Measurements from ENCODE around the gene TPST2. TPM values are rescaled to one million over a fixed set of nuclear protein-coding genes. Genes with fewer than 3 reads are reported as not detected.

The TPST2 gene
- total and polyA plus RNA-seq, 2 donors (not counting 3 experiments of a cell fraction or from before 2014, with no cell fraction given), result 49.4 to 121 TPM

DNA sequence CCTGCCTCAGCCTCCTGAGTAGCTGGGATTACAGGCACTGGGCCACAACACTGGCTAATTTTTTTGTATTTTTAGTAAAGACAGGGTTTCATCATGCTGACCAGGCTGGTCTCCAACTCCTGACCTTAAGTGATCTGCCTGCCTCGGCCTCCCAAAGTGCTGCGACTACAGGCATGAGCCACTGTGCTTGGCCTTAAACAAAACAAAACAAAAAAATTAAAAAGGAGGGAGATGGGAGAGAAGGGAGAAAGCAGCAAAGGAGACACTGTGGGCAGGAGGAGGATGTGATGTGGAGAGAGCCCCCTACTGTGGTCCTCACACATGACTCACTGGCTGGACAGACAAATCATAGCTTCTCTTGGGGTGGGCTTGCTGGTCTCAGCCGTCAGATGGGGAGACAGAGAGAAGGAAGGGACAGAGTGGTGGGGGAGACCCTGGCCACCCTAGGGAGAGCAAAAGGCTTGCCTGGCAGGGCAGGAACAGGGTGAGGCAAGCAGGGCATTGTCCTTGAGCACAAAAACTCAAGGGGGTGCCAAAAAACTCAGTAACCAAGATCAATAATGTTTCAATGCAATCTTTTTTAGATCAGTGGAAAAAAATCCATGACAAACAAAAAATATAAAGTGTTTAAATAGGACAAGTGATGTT, 31.6 kb downstream of the TPST2 start:
- H3K9me3 ChIP-seq (replicated peaks; ENCODE audit: control insufficient read depth, insufficient read depth, low read length), result no peaks in the 10 kb centered on the region
- H3K4me2 ChIP-seq (ENCODE audit: insufficient read depth, low read length), result no peak overlapping the region
- no peak overlapping the region for H3K27ac ChIP-seq (ENCODE audit: insufficient read depth, low read depth, low read length)
- CTCF ChIA-PET, result interaction anchor here (1.8 kb wide), 1 partner anchor 12 kb away, joined by 5 read pairs; no protein-coding TSS in a partner anchor
- intact Hi-C loops (cut with micrococcal nuclease) (no loop called here), dilution Hi-C loops (cut with MboI; ENCODE audit: extremely low pct_ligation_motif_present, low sequenced_read_pairs) (no loop called here)
- POLR2A ChIA-PET, result no interaction called here
- no peaks in the 10 kb centered on the region for H3K27me3 ChIP-seq (ENCODE audit: control insufficient read depth in 2 of 2, insufficient read depth in 2 of 2, low read length in 2 of 2)
- no TSS peak for BruUV-seq (replicated peaks)
- DNase-seq (ENCODE audit: low read depth, low spot score) (no peak), FAIRE-seq (no peak)
- TF ChIP-seq EZH2 (IDR thresholded peaks at IDR 0.05; ENCODE audit: borderline replicate concordance, low read depth, low read length, severe bottlenecking), result no peak
- TF ChIP-seq GATA2 (IDR thresholded peaks at IDR 0.05; ENCODE audit: insufficient read depth, insufficient read length, low read depth, low read length), result no peak
- H3K9me1 ChIP-seq (replicated peaks; ENCODE audit: control insufficient read depth, extremely low read depth, insufficient read depth, low read length), result no peaks in the 10 kb centered on the region
- peaks cover 16% of the 10 kb centered on the region for H3K79me2 ChIP-seq (ENCODE audit: control insufficient read depth, insufficient read depth, low read length)
- H3K4me1 ChIP-seq (ENCODE audit: control insufficient read depth, extremely low read depth, insufficient read depth, low read length), result peaks cover 13% of the 10 kb centered on the region
- H3K4me3 ChIP-seq (replicated peaks in 1 of 3; ENCODE audit: insufficient read depth in 1 of 3, low read depth in 1 of 3, low read length in 3 of 3), result no peak overlapping the region
- no peak overlapping the region for H3K9ac ChIP-seq (replicated peaks; ENCODE audit: extremely low read depth, insufficient read depth, low read length)
- no peak overlapping the region for H2AFZ ChIP-seq (ENCODE audit: low read depth, low read length)
- H4K20me1 ChIP-seq (replicated peaks; ENCODE audit: control insufficient read depth, extremely low read depth, insufficient read depth, low read length), result no peaks in the 10 kb centered on the region
- peaks cover 0 to 8% of the 10 kb centered on the region in 2 experiments for H3K36me3 ChIP-seq (ENCODE audit: control insufficient read depth in 2 of 2, extremely low read depth in 1 of 2, insufficient read depth in 2 of 2, low read length in 2 of 2)

DNA sequence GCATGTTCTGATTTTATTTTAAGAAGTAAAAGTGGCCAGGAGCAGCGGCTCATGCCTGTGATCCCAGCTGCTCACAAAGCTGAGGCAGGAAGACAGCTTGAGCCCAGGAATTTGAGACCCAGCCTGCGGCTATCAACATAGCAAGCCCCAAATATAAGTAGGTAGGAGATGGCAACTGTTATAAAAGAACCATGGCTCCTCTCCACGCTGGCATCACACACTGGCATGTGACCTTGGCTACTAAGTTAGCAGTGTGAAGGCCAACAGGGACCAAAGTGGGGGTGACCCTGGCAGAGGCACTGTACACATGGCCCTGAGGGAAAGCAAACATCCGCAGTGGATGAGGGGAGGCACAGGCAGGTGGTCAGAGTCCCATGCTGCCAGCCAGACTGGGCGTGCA, 33.0 kb downstream of the TPST2 start:
- DNase-seq (ENCODE audit: low read depth, low spot score) (no peak), FAIRE-seq (no peak)
- no peaks in the 10 kb centered on the region for H4K20me1 ChIP-seq (replicated peaks; ENCODE audit: control insufficient read depth, extremely low read depth, insufficient read depth, low read length)
- dilution Hi-C loops (cut with MboI; ENCODE audit: extremely low pct_ligation_motif_present, low sequenced_read_pairs) (no loop called here), intact Hi-C loops (cut with micrococcal nuclease) (no loop called here)
- ChIA-PET POLR2A (no interaction called here), CTCF (no interaction called here)
- H3K9me3 ChIP-seq (replicated peaks; ENCODE audit: control insufficient read depth, insufficient read depth, low read length), result no peaks in the 10 kb centered on the region
- H3K27ac ChIP-seq (ENCODE audit: insufficient read depth, low read depth, low read length), result no peak overlapping the region
- peaks cover 24% of the 10 kb centered on the region for H3K4me1 ChIP-seq (ENCODE audit: control insufficient read depth, extremely low read depth, insufficient read depth, low read length)
- no peak overlapping the region for H3K9ac ChIP-seq (replicated peaks; ENCODE audit: extremely low read depth, insufficient read depth, low read length)
- no peak overlapping the region for H3K4me2 ChIP-seq (ENCODE audit: insufficient read depth, low read length)
- peaks cover 16% of the 10 kb centered on the region for H3K79me2 ChIP-seq (ENCODE audit: control insufficient read depth, insufficient read depth, low read length)
- peaks cover 0 to 8% of the 10 kb centered on the region in 2 experiments for H3K36me3 ChIP-seq (ENCODE audit: control insufficient read depth in 2 of 2, extremely low read depth in 1 of 2, insufficient read depth in 2 of 2, low read length in 2 of 2)
- no TSS peak for BruUV-seq (replicated peaks)
- H2AFZ ChIP-seq (ENCODE audit: low read depth, low read length), result no peak overlapping the region
- H3K27me3 ChIP-seq (ENCODE audit: control insufficient read depth in 2 of 2, insufficient read depth in 2 of 2, low read length in 2 of 2), result no peaks in the 10 kb centered on the region
- TF ChIP-seq JUN (IDR thresholded peaks at IDR 0.05; ENCODE audit: borderline replicate concordance, insufficient read depth, insufficient read length, low read depth) (no peak), GATA2 (IDR thresholded peaks at IDR 0.05; ENCODE audit: insufficient read depth, insufficient read length, low read depth, low read length) (no peak), MYC (IDR thresholded peaks at IDR 0.05; ENCODE audit: low read depth, low read length) (no peak), EZH2 (IDR thresholded peaks at IDR 0.05; ENCODE audit: borderline replicate concordance, low read depth, low read length, severe bottlenecking) (no peak), POLR2A (IDR thresholded peaks at IDR 0.05; ENCODE audit: low read depth, low read length) (no peak), POLR2AphosphoS5 (IDR thresholded peaks at IDR 0.05; ENCODE audit: insufficient read depth, low read depth, low read length) (no peak), FOS (IDR thresholded peaks at IDR 0.05; ENCODE audit: borderline replicate concordance, insufficient read depth, low read length) (no peak)
- TF ChIP-seq, protein P1, sequence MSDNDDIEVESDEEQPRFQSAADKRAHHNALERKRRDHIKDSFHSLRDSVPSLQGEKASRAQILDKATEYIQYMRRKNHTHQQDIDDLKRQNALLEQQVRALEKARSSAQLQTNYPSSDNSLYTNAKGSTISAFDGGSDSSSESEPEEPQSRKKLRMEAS (IDR thresholded peaks at IDR 0.05; ENCODE audit: insufficient read depth, insufficient read length), result no peak
- TF ChIP-seq, protein P2, sequence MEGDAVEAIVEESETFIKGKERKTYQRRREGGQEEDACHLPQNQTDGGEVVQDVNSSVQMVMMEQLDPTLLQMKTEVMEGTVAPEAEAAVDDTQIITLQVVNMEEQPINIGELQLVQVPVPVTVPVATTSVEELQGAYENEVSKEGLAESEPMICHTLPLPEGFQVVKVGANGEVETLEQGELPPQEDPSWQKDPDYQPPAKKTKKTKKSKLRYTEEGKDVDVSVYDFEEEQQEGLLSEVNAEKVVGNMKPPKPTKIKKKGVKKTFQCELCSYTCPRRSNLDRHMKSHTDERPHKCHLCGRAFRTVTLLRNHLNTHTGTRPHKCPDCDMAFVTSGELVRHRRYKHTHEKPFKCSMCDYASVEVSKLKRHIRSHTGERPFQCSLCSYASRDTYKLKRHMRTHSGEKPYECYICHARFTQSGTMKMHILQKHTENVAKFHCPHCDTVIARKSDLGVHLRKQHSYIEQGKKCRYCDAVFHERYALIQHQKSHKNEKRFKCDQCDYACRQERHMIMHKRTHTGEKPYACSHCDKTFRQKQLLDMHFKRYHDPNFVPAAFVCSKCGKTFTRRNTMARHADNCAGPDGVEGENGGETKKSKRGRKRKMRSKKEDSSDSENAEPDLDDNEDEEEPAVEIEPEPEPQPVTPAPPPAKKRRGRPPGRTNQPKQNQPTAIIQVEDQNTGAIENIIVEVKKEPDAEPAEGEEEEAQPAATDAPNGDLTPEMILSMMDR (IDR thresholded peaks at IDR 0.05; ENCODE audit: extremely low read depth in 1 of 2, insufficient read depth in 1 of 2, low read depth in 1 of 2, low read length in 2 of 2), result no peak
- H3K9me1 ChIP-seq (replicated peaks; ENCODE audit: control insufficient read depth, extremely low read depth, insufficient read depth, low read length), result no peaks in the 10 kb centered on the region
- no peak overlapping the region for H3K4me3 ChIP-seq (replicated peaks in 1 of 3; ENCODE audit: insufficient read depth in 1 of 3, low read depth in 1 of 3, low read length in 3 of 3)
